ENCODE measurements around the gene GPR137C.

The GPR137C gene

GRCh38 chr14:52552063-52552988, at the start of gene GPR137C, which contains the start of gene TXNDC16:
Gene GPR137C (plus strand): TSS chr14:52552836. CDS start chr14:52553148, 312 bp downstream.
Gene TXNDC16 (minus strand): TSS chr14:52552505. CDS start chr14:52543557, 8,948 bp downstream.
- peak; percentile 99 for DNase-seq
- ATAC-seq = peak; percentile 96

DNA sequence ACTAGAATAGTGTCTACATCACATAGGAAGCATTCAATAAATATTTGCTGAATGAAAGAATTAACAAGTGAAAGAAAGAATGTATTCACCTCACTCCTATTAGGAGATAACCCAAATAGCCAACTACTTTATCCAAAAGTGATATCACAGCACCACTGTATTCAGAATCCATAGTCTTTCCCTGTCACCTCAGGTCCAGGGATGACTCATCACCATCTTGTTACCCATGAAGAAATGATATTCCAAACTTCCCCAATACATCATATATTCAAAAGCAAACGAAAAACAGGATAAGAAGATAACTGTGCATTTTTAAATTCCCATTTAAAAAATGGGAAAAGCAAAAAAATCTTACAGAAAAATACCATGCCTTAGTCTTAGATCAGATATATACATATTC, 39.4 kb upstream of the GPR137C start:
- ATAC-seq (no peak), DNase-seq (no peak)

DNA sequence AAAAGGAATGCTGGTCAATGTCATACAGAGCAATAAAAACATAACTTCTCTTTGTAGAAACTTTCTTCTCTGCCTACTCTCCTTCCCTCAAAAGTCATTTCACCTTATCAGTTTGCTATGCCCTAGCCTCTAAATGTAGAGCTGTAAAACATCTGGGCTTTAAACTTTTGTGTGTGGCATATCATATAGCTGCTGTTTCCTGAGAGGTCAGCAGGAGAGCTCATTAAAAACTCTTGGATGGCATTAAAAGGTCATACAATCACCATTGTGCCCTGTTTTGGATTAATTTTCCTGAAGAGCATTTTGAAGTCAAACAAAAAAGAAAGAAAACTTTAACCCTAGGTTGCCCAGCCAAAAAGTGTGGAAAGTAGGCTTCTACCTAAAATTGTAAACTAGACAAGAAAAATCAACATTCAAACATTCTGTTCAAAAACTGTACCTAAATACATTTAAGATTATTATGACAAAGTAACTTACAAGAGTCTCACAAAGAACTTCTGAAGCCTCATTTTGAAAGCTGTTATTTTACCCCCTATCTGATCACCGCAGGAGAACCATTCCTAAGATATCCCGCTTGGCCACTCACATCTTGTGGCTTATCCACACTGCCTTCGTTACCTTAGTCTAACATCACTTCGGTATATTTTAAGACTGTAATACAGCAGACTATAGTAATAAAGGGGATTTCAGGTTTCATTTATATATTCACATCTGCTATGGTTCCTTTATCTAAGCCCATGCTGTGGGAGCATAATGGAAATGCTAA, 38.4 kb upstream of the GPR137C start:
- no peak for ATAC-seq
- DNase-seq = no peak

- no peak for DNase-seq
- ATAC-seq = no peak
Measured at GRCh38 chr14:52522033-52522432, 30.6 kb upstream of the GPR137C start.

GRCh38 chr14:52522581-52523345, 29.9 kb upstream of the GPR137C start:
- ATAC-seq (no peak), DNase-seq (no peak)

DNA sequence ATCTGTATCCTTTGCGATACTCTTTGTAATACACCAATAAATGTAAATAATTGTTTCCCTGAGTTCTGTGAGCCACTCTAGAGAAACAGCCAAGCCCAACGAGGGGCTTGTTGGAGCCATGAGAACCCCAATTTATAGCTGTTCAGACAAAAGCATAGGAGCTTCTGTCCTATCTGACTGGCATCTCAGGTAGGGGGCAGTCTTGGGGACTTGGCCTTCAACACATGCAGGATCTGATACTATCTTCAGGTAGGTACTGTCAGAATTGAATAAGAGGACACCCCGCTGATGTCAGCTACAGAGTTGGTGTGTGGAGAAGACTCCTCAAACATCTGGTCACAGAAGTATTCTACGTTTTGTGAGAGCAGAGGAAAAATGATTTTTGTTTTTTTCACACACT, 25.6 kb upstream of the GPR137C start:
- ATAC-seq = no peak
- DNase-seq = no peak

DNA sequence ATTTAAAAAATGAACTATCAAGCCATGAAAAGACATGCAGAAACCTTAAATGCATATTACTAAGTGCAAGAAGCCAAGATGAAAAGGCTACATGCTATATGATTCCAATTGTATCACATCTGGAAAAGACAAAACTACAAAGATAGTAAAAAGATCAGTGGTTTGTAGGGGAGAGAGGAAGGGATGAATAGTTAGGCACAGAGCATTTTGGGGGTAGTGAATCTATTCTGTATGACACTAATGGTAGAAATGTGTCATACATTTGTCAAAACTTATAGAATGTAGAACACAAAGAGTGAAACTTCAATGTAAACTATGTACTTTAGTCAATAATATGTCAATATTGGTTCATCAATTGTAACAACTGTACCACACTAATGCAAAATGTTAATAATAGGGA, 21.2 kb upstream of the GPR137C start:
- ATAC-seq (no peak), DNase-seq (no peak)

- ATAC-seq = no peak
Measured at GRCh38 chr14:52536269-52536668, 16.4 kb upstream of the GPR137C start.

DNA sequence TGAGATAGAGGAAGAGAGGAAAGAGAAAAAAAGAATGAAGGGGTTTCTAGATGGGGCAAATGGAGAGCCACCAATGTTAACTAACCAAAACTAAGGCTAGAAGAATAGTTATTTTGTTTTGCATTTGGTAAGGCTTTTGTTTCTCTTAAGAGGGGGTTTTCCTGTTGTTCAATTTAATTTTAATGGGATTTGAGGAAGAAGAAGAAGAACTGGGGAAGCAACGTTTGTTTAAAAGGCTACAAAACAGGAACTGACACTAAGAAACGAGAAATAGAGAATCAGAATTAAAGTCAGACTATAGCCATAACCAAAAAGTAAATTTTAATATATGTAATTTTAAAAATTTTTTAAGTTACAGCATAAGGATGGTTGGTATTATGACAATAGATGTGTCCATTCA, 14.0 kb upstream of the GPR137C start:
- no peak for DNase-seq
- no peak for ATAC-seq

More at GRCh38 chr14:52536269-52536668, 16.4 kb upstream of the GPR137C start:
- DNase-seq = no peak

- DNase-seq = no peak
- ATAC-seq = no peak
Measured at GRCh38 chr14:52545584-52546317, 6.9 kb upstream of the GPR137C start.

- no peak for DNase-seq
- ATAC-seq = no peak
Measured at GRCh38 chr14:52546318-52546670, 6.3 kb upstream of the GPR137C start.

DNA sequence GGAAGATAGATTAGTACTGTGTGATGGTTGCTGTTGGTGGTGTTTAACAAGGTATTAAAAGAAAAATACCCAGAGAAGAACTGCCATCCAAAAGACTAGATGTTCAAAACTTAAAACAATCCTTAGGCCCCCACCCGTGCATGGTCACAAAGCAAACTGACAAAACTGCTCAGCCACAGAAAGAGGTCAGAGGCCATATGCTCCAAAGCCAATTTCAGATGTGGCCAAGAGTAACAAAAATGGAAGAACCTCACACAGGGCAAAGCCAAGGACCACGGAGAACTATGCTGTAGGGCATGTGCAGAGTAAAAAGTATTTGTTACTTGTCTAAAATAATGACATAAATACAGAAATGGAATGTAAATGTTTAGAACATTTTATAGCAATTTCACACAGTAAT, 5.6 kb upstream of the GPR137C start:
- no peak for DNase-seq

DNA sequence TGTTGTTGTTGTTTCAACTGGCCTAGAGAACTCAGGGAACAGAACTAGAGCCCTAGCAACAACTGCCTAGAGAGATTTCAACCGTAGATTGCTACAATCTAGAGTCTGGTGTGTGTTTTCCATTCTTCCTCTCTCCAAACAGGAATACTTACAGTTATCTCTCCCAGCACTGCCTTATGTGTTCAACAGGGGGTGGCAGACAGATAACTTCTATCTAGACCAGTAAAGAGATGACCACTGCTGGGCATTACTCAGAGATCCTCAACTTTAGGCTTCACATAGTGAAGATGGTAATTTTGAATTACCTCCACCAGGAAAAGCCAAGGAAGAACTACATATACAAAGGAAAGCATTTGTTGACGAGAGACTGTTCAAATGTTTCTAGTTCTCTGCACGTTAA, 5.1 kb upstream of the GPR137C start:
- no peak for DNase-seq

More for the DNA sequence above, 5.6 kb upstream of the GPR137C start:
- no peak for ATAC-seq

GRCh38 chr14:52550661-52551060, 2.0 kb upstream of the GPR137C start:
- ATAC-seq = no peak
- DNase-seq = no peak

More for the DNA sequence above, 5.1 kb upstream of the GPR137C start:
- ATAC-seq = no peak

- no peak for DNase-seq
- no peak for ATAC-seq
Measured at GRCh38 chr14:52551205-52551604, 1.4 kb upstream of the GPR137C start.

DNA sequence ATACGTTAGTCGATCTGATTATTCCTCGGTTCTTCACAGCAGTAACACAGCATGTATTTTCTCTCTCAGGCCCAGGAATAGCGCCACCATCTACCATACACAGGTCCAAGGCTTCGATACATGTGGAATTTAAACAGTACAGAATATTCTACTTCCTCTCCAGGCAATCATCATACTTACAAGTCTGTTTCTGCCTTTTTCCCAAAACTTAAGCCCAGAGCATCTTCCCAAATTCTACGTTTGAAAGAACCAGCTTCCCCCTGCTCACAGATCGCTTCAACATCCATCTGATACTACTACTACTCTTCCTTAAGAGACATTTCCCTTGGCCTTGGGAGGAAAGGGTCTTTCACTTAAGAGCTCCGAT, 957 bp upstream of the GPR137C start:
- ATAC-seq (no peak), DNase-seq (no peak)

- DNase-seq (peak; percentile 44), ATAC-seq (peak; percentile 19)
Measured at GRCh38 chr14:52553002-52553670, 500 bp downstream of the GPR137C start.

DNA sequence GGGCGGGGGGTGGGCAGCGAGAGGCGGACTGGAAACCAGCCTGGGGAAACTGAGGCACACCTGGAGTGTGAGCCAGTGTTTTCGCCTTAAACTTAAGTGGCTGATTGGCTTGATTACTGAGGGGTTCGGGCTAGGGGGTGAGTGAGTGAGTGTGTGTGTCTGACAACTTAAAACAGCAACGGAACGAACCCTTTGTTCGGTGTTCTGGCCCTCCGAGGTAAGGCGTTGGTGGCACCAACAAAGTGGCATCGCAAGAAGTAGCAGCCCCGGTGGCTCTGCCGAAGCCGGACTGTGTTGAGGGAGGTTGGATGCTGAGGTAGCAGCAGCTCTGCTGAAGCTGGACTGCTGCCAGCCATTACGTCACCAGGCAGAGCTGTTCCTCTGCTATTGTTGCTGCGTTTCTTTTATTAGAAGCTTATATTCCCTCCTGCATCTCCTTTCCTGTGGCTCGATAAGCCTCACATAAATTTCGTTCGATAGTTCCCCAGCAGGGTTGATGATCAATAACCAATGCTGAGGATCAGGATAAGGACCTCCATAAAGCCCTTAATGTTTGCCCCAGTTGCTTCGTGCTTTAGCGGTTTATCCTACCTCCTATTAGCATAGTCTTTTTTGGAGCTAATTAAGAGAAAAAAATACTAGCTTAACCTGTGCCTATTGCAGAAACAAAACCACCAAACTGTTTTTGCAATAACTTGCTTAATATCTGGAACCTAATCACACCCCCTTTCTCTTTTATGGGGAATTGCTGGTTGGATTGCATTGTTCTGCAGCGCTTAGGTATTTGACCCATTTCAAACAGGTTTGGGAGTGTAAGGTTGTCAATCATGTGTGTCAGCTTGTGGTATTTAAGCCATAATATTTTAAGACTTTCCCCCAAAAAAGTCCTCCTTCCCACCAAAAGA, 1.3 kb downstream of the GPR137C start:
- no peak for ATAC-seq

GRCh38 chr14:52558688-52559087, 6.1 kb downstream of the GPR137C start:
- DNase-seq (no peak), ATAC-seq (no peak)

More for the DNA sequence above, 1.3 kb downstream of the GPR137C start:
- peak; percentile 82 for DNase-seq

DNA sequence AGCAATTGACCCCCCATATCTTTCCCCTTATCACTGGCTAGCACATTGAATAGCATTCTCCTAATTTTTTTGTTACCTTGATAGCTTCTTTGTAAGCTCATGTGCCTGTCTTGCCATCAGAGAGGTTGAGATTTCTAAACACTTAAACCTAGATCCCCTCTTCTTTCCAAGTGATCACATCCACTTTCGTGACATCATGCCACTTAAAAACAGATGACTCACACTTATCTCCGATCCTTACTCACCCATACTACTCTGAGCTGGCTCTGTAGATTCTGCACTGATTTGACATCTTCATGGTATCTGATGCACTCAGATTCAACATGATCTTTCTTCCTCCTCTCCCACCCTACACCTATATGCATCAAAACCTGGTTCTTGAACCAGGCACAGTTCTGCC, 10.5 kb downstream of the GPR137C start:
- DNase-seq (no peak), ATAC-seq (no peak)

Data from stimulated activated naive CD8-positive, alpha-beta T cell treated with anti-CD3 and anti-CD28 coated beads, Interleukin-15, Interleukin-2, amounts not matched to agents 100 U/mL and 50 U/mL, for 24 hours (primary cell).